Loucy (cell line): ENCODE results near the gene OR6P1.

Experiments
- CTCF ChIP-seq: fragments of 200-600 bp; sonication (generic); conservative IDR thresholded peaks from 2 replicates; pipeline ENCODE4 v1.5.1; 2014; ENCODE audit warnings: mild to moderate bottlenecking, antibody characterized with exemption, low read length
- EZH2phosphoT487 ChIP-seq: fragments of 200-600 bp; IDR thresholded peaks from 2 replicates; pipeline ENCODE4 v1.6.1; 2018; ENCODE audit warnings: antibody characterized with exemption, mild to moderate bottlenecking, moderate library complexity, borderline replicate concordance

GRCh38 chr1:158521666-158522058, 48.7 kb downstream of the OR6P1 start:
- TF ChIP-seq CTCF (no peak), EZH2phosphoT487 (no peak)
